DLD1 (cell line): ENCODE results near the gene MAP3K12.
"Not testable (repeated sequence)": the region's sequence is repeated elsewhere in the genome, so short reads cannot be mapped to it uniquely, and the experiment has no call there.

Source experiments
- in situ Hi-C: cut with HindIII; loops from 2 replicates; pipeline ENCODE4 v1.10.0; 2017; ENCODE audit warnings: low sequenced_read_pairs

MAP3K12 gene

DNA sequence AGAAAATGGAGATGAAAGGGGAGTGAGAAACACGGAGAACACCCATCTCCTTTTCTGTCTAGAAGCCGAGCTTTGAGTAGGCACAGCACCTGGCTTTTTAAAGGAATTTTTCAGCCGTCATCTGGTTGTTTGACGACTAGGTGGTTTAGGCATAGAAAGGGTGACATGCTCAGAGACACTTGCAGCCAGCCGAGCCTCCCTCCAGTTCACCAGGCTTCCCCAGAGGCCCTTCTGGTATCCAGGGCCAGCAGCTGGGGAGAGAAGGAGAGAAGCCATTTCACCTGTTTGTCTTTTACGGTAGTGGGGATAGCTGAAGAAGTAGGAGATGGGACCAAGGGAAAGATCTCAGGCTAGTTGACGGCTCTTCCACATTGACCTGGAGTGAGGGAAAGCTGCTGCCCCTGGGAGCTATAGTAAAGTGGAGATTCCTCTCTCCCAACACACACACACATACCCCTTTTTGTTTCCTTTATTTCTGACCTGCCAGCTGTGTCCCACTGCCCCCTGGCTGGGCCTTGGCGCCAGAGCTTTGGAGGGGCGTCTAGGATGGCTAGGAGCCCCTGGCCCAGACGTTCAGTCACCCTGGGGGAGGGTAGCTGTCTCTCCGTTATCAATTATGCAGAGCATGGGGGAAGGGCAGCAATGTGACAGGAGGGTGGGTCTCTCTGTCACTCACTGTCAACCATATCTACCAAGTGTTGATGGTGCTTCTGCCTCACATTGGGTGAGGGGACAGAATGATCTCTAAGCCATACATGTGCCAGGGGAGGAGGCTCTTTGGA is 5.5 kb downstream of the MAP3K12 start:
- in situ Hi-C loops, result no loop called here

DNA sequence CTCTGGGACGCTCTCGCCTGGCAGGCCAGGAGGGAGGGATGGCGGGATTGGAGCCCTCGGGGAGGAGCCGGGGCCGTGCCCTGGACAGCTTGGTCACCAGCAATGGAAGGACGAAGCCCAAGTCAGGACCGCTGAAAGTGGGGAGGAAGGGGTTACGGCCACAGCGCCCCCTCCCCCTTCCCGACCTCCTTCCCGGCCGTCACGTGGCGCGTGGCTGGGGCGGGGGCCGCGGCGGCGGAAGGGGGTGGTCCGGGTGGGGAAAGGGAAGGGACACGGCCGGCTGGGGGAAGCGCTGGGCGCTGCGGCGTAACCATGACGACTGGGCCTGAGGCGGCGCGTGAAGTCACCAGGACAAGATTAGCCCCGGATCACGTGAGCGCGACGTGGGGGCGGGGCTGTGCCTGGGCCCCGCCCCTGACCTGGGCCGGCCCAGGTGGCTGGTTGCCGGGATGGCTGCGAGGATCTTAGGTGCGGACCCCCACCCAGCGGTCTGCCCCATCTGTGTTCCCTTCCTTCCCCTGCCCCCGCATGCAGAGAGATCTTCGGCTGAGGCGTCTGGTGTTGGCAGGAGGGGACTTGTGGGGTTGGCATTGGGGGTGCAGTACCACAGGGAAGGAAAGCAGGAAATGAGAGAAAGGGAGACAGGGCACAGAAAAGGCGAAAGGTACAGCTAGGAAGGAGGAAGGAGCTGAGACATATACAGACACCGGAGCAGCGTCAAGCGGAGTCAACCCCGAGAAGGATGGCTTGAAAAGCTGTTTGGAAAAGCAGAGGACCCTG is 6.2 kb downstream of the MAP3K12 start:
- in situ Hi-C loops, result no loop called here

DNA sequence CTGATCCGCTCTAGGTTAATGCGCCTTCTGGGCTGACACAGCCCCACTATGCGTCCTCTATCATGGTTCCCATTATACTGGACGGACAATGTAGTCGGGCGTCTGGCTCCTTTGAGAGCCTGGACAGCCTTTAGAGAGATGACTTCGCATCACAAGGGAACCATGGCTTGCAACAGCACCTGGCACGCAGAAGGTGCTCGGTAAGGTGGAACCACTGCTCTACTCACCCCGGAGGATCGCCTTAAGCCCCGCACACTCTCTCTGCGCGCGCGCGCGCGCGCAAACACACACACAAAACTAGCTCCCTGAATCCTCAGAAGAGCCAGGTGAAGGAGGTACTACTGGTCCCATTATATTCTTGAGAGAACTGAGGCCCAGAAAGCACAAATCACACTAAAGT is 7.1 kb downstream of the MAP3K12 start:
- in situ Hi-C loops, result no loop called here

DNA sequence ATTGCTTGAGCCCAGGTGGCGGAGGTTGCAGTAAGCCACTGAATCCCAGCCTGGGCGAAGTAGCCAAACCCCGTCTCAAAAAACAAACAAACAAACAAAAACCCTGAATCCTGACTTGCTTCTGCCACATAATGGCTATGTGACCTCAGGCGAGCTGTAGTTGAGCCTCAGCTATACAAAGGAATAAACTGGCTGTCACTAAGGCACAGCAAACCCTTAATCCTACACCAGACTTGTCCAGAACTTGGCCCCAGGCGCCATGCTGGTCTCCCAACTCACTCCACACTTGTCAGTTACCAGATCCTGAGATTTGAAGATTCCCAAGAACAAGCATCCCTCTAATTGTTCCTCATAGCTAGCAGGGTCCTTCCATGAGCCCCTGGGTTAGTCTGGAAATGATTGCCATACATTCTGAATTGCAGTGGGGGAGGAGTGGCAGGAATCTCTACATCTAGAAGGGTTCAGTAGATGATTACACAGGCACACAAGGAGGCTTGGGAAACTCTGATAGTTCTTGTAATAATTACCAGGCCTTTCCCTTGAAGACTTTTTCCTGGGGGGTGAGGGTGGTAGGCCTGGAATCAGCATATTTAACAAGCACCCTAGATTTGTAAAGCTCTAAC is 9.9 kb downstream of the MAP3K12 start:
- in situ Hi-C loops, result no loop called here

DNA sequence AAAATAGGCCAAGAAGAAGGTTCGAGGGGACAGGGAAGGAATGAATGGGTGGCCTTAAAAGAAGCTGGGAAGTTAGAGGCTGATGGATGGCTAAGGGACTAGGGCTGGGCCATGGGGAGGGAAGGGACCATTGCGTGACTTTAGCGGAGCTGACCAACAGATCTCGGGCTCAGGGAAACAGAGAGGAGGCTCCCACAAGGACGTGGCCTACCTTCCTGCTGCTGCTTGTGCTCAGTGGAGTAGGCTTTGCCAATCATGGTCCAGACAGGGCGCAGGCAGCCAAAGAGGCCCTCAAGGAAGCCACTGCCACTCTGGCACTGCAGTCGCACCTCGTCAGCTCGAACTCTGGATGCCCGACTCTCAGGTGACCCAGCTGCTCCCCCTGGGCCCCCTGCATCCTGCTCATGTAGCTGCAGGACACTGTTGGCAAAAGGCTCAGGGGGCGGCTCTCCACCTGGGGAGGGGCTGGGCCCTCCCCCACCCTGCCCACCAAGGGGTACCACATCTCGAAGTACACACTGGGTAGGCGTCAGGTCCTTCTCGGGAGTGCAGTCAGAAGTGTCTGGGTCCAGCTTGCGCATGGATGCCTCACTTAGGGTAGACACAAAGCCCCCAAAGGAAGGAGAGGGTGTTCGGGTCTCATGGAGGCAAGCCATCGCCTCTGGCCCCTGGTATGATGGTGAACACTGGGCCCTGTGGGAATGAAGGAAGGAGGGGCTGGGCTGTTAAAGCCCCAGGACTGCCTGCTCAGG is 12.3 kb downstream of the MAP3K12 start:
- in situ Hi-C loops, result no loop called here

DNA sequence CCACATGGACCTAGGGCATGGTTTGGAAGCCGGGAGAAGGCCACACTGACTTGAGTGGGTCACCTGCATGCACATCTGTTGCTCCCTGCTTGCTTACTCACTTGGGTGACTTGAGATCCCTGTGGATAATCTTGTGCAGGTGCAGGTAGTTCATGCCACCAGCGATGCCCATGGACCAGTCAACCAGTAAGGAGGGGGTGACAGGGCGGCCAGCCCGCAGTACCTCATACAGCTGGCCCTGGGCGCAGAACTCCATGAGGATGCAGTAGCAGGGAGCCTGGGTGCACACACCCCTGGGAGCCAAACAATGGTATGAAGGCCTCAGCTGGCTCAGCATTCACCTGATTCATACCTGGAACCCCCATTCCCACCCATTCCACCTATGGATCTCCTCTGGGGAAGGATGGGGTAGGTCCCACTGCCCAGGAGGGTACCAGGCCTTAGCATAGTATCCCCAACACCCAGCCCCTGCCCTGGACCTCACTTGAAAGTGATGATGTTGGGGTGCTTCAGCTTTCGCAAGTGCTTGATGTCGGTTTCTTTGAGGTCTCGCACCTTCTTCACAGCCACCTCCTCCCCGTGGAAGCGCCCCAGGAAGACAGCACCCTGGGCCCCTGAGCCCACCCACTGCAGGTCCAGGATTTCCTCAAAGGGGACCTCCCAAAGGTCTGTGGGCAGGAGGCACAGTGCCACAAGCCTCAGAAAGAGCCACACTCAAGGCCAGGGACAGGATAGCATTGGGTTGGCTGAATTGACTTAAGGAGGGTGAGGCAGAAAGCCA is 13.1 kb downstream of the MAP3K12 start:
- in situ Hi-C loops, result no loop called here

DNA sequence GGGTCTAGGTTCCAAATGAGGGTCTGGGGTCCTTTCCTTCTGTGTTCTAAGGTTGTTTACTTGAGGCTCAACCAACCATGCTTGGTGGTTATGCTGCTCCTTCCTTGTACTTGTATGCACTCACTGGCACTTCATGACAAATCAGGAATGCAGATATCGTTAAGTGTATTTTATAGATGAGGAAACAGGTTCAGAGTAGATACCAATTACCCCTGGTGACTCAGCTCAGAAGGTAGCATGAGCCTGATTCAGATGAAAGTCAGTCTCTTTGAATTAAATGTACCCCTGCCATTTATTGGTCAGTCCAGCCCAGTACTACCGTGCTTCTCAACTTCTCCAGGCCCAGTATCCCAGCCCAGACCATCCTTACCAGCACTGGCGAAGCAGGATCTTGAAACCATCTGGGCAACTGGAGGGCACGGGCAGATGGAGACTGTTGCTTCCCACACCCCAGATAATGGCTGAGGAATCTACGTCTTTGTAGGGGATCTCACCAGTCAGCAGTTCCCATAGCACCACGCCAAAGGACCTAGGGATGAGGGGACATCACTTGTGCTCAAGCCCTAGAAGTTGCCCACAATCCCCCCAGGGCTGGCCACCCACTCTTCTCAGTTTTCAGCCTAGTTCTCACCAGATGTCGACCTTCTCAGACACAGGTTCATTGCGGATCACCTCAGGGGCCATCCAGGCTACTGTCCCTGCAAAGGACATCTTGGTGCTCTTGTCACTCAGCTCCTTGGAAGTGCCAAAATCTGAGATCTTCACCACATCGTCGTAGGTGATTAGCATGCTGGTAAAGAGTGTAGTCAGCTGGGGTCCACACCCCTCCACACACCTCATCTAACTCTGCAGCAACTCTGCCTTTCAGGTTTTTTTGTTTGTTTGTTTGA is 14.3 kb downstream of the MAP3K12 start:
- in situ Hi-C loops, result no loop called here

DNA sequence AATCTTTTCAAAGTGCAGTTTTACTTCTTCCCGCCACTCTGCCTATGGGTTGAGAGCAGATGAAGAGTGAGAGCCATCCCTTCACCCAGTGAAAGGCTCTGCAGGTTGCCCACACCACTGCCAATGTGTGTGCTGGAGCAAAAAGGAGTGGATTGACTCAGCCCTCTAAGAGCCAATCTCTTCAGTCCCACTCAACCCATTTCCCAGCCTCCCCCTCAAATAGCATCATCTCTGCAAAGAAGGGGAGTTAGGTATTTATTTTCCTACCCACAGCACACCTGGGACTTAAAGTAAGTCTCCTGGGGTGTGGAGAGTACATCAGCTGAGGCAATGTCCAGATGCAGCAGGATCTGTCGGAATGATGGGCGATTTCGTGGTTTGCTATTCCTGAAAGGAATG is 15.3 kb downstream of the MAP3K12 start:
- in situ Hi-C loops, result no loop called here

DNA sequence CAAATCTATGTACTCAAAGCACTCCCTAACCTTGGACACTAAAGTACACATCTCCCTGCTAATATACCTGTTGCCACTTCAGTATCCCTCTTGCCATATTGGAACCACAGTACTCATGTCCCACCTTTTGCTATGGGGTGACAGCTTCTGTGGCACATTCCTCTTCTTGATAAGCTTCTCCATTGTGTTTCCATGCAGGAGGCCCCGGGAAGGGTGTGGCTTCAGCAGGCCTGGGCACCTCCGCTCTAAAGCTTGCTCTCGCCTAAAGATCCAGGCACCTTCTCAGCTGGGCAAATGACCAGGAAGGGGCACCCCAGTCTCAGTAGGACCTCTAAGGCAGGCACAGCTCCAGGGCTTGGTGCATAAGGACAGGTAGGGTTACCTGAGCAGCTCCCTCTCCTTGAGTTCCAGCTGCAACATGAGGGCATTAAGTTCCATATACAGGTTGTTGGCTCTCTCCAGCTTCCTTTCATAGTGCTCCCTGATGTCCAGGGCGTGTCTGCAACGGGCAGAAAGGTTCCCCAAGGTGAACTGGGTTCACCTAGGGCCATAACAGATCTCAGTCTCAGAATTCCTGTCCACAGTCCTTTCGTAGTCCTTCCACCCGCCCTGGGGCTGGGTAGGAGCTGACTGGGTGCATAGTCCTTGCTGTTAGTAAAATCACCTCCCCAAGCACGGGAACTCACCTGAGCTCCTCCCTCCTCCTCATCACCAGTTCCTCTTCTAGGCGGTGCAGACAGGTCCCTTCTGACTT is 15.9 kb downstream of the MAP3K12 start:
- in situ Hi-C loops, result no loop called here

DNA sequence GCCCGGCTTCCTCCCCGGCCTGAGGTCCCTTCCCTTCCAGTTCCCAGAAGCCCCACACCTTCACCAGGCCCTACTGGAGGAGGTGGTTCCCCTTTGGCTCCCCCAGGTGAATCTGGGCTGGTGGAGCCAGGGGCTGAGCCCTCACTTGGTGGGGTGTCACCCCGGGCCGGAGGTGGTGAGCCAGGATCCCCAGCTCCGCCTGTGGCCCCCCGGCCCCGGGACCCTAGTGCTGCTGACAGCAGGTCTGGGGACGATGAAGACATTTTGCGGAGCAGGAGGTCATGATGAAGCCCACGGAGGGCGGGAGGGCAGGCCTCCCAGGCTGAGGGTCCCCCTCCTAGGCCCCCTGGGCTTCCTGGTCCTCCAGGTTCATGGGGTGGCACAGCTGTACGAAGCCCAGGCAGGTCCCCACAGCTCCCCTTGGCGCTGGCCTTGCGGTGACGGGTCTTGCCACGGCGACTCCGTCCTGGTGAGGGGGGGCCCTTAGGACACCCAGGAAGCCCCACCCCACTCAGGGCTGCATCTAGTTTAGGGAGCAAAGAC is 16.6 kb downstream of the MAP3K12 start:
- in situ Hi-C loops, result no loop called here

DNA sequence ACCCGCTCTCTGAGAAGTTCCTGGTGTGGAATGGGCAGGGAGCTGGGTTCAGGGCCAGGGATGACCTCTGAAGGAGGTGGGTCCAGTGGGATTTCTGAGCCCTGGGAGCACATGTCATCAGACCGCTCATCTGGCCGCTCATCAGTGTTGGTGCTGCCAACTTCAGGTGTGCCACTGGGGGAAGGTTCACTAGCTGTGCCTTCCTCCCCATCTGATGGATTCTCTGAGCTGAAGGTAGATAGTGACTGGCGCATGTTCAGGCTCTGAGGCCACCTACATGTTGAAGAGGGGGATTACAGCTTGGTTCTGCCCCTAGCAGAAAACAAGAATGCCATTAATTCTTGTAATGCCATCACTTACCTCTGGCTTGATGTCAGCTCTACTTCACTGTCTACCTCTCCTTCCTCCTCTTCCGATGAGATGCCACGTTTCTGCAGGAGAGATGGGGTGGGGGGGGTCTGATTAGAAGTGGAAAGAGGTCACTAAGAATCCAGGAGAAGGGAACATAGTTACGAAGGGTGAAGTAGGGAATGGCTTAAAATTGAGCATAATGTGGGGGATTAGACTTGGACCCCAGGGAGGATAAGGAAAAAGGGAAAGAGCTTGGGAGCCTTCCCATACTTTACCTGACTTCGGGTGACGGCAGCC is 17.2 kb downstream of the MAP3K12 start:
- in situ Hi-C loops, result no loop called here

DNA sequence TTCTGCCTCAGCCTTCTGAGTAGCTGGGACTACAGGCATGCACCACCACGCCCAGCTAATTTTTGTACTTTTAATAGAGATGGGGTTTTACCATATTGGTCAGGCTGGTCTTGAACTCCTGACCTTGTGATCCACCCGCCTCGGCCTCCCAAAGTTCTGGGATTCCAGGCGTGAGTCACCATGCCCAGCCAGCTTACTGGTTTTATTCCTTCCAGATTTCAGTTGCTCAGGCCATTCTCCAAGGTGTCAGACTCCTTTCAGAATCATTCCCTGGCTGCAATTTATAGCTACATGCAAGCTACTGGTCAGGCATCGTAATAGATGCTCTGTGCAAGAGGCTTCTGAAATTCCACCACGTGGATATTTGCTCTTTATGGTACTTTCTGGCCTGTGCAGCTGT is 17.8 kb downstream of the MAP3K12 start:
- in situ Hi-C loops, result not testable (repeated sequence)

DNA sequence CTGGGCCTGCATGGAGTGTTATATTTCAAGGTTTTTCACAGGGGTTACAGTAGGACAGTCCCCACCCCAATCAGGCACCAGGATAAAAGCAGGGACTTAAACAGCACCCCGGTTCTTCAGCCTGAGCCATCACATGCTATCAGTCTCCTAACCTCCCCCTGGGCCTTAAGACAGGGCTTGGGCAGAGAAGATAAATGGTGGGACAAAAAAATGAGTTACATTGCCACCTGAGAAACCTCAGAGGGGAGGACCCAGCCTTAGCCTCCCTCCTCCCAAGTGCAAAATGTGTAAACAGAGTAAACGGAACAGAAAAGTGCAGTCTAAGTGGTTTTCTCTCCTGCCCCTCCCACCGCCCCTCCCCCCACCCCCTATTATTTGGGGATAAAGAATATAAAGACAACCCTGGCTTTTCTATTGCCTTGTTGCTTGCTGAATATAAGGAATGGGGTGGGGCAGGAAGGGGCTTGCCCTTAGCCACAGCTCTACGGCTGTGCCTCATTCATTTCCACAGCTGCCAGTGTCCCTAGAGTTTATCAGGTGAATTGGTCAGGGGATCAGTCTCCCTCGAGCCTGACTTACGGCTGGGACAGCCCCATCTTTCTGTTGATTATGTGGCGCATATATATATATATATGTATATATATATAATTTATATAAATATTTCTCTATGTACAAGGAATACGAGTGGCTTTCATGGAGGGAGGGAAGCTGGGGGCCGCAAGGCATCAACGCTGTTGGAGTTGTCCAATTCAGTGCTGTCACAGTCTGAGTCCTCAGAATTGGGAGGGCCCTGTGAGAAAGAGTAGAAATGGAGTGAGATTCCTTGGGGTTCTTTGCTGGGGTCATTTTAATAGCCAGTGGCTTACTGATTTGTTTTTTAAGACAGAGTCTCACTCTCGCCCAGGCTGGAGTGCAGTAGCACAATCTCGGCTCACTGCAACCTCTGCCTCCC is 18.5 kb downstream of the MAP3K12 start:
- in situ Hi-C loops, result no loop called here

DNA sequence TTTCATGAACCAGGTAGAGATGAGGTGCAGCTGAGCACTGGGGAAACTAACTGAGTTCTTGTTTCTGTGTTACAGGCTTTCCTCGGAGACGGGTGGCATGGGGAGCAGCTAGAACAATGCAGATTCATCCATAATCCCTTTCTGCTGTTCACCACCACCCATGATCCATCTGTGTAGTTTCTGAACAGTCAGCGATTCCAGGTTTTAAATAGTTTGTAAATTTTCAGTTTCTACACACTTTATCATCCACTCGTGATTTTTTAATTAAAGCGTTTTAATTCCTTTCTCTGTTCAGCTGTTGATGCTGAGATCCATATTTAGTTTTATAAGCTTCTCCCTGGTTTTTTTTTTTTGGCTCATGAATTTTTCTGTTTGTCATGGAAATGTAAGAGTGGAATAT is 19.9 kb downstream of the MAP3K12 start:
- in situ Hi-C loops, result no loop called here

DNA sequence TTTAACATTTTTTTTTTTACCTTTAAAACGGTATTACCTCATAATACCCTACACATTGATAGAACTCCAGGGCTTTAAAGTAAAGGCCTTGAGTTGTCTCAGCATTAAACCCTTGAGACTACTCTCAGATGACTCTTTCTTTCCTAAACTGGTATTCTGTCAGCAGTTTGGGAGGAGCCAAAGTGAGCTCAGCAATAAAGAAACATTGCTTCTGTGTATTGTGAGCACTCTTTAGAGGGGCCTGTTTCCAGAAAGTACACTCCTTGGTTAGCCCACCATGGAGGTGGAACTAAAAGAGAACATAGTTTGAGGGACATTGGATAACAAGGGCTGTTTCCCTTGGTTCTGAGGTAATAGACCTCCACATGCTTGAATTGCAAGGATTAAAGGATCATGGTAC is 20.4 kb downstream of the MAP3K12 start:
- in situ Hi-C loops, result no loop called here

DNA sequence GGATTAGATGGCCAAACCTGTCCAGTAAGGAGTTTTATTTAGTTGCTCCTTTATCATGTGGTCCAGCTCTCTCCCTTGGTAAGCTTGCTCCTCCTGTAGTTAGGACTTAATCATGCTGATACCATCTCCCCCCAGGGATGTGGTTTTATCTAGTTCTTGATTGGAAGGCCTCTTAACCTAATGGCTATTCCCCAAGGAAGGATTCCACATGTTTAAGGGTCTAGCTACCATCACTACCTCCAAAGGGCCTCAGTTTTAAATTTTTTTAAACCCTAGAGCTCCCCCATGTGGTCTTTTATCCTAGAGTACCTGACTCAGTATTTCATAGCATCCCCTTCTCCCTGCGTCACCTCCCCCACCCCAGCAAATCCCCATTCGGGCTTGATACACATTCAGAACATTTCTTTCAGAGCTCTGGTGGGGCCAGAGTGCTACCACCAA is 22.5 kb downstream of the MAP3K12 start:
- in situ Hi-C loops, result no loop called here

DNA sequence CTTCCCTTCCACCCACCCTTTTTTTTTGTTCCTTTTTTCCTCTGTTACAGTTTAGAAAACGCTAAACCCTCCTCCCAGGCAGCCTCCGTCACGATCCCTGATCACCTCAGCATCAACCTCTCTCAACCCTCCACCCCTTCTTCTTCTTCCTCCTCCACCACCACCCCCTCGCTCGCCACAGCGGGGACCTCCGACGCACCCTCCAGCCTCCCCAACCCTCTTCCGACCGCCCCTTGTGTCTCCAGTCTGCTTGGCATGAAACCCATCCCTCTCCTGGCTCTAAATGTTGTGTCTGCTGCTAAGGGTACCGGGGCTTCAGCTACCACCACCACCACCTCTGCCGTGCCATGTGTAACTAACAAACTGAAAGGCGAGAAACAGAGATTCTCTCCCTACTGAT is 24.4 kb downstream of the MAP3K12 start:
- in situ Hi-C loops, result no loop called here
